AG08395 (cell line): ENCODE results near the gene MEDAG.
"Not testable (repeated sequence)": the region's sequence is repeated elsewhere in the genome, so short reads cannot be mapped to it uniquely, and the experiment has no call there.

ENCODE experiments used
- DNase-seq: peaks from one replicate; pipeline ENCODE4 v3.0.0; 2012; ENCODE audit warnings: mixed read lengths, low spot score

Gene MEDAG

GRCh38 chr13:30907121-30907861, 1.2 kb downstream of the MEDAG start:
- DNase-seq: no peak

GRCh38 chr13:30908416-30908980, 2.4 kb downstream of the MEDAG start:
- DNase-seq: no peak

- no peak for DNase-seq
Measured at GRCh38 chr13:30910676-30911075, 4.6 kb downstream of the MEDAG start.

GRCh38 chr13:30915691-30916541, 9.8 kb downstream of the MEDAG start:
- no peak for DNase-seq

GRCh38 chr13:30916991-30917390, 10.9 kb downstream of the MEDAG start:
- DNase-seq: no peak

GRCh38 chr13:30918662-30919405, 12.8 kb downstream of the MEDAG start:
- no peak for DNase-seq

- DNase-seq: no peak
Measured at GRCh38 chr13:30920162-30920909, 14.3 kb downstream of the MEDAG start.

- no peak for DNase-seq
Measured at GRCh38 chr13:30923418-30923817, 17.3 kb downstream of the MEDAG start.

- no peak for DNase-seq
Measured at GRCh38 chr13:30924721-30925120, 18.6 kb downstream of the MEDAG start.

- no peak for DNase-seq
Measured at GRCh38 chr13:30925429-30925828, 19.4 kb downstream of the MEDAG start.

- DNase-seq: no peak
Measured at GRCh38 chr13:30926781-30927180, 20.7 kb downstream of the MEDAG start.

GRCh38 chr13:30927188-30927587, 21.1 kb downstream of the MEDAG start:
- not testable (repeated sequence) for DNase-seq

- DNase-seq: no peak
Measured at GRCh38 chr13:30927595-30927994, 21.5 kb downstream of the MEDAG start.

GRCh38 chr13:30928978-30929377, 22.9 kb downstream of the MEDAG start:
- DNase-seq: no peak

GRCh38 chr13:30932481-30933353, 26.6 kb downstream of the MEDAG start, which contains the start of gene TEX26:
Gene TEX26, plus strand, starts transcription at chr13:30932656. Its CDS starts 60 bp downstream, at chr13:30932716.
- DNase-seq: no peak

GRCh38 chr13:30933354-30933670, 27.2 kb downstream of the MEDAG start:
- DNase-seq: no peak

- DNase-seq: no peak
Measured at GRCh38 chr13:30934381-30934780, 28.3 kb downstream of the MEDAG start.

- no peak for DNase-seq
Measured at GRCh38 chr13:30934803-30935202, 28.7 kb downstream of the MEDAG start.

GRCh38 chr13:30936971-30937370, 30.9 kb downstream of the MEDAG start:
- no peak for DNase-seq

- no peak for DNase-seq
Measured at GRCh38 chr13:30943881-30944280, 37.8 kb downstream of the MEDAG start.
